Peyer's patch (tissue), 4 donors: ENCODE measurements around the gene ZIC4.

Experiments used
- CTCF ChIP-seq, 6 experiments: fragments of 450-650 bp in 4 of 6; fragments of 200-600 bp in 2 of 6; sonication (generic) in 1 of 6; IDR thresholded peaks; one replicate each; pipeline ENCODE4 v1.5.1; 2017 to 2019; ENCODE audit warnings: antibody characterized with exemption in 6 of 6, mild to moderate bottlenecking in 3 of 6, moderate library complexity in 1 of 6
- POLR2A ChIP-seq, 2 donors: fragments of 450-650 bp; IDR thresholded peaks; one replicate each; pipeline ENCODE4 v1.5.1; 2017; ENCODE audit warnings: antibody characterized with exemption in 2 of 2, mild to moderate bottlenecking in 2 of 2, moderate library complexity in 2 of 2

GRCh38 chr3:147348976-147349375 lies 57.4 kb downstream of the ZIC4 start:
- no peak for TF ChIP-seq CTCF (IDR thresholded peaks at IDR 0.05)
- TF ChIP-seq POLR2A (IDR thresholded peaks at IDR 0.05) = no peak
